PC-9 (cell line): ENCODE results near the gene PRDM2. TPM values are rescaled to one million over a fixed set of nuclear protein-coding genes. Genes with fewer than 3 reads are reported as not detected.

Experiments used
- BruUV-seq: library from RNA; stranded (reverse); fragments of 400-500 nt; replicated peaks from 2 replicates; lab custom pipeline; 2021; lab: Mats Ljungman, UMichigan
- CTCF ChIA-PET: fragments of 300-600 bp; sonication (Branson Sonifier 250); formaldehyde crosslinking; loops from one replicate; lab custom pipeline; 2022; ENCODE audit warnings: antibody characterized with exemption; lab: Charles Lee
- POLR2A ChIA-PET: fragments of 300-600 bp; sonication (Branson Sonifier 250); formaldehyde crosslinking; loops from one replicate; lab custom pipeline; 2022; ENCODE audit warnings: antibody characterized with exemption; ENCODE audit not compliant: unreplicated experiment; lab: Charles Lee
- DNase-seq, 2 experiments: peaks; one replicate each; pipeline versions ENCODE4 v3.0.0 to v3.0.0-alpha.2; 2015 to 2022; ENCODE audit warnings: mixed read lengths in 1 of 2
- H2AFZ ChIP-seq: fragments of 200-600 bp; sonication (generic); 2 replicates; pipeline ENCODE4 v1.8.1; 2017; ENCODE audit warnings: antibody characterized with exemption
- H3F3A ChIP-seq: fragments of 200-600 bp; sonication (generic); 2 replicates; pipeline ENCODE4 v1.8.1; 2017; ENCODE audit warnings: antibody characterized with exemption, mild to moderate bottlenecking, low read depth; ENCODE audit not compliant: insufficient read depth
- H3K27ac ChIP-seq: fragments of 200-600 bp; sonication (generic); 2 replicates; pipeline ENCODE4 v1.6.1; 2016; ENCODE audit warnings: mixed run types
- H3K27me3 ChIP-seq: fragments of 200-600 bp; sonication (generic); 2 replicates; pipeline ENCODE4 v1.6.1; 2016; ENCODE audit warnings: low read depth, mixed run types; ENCODE audit not compliant: insufficient read depth
- H3K36me3 ChIP-seq: fragments of 200-600 bp; sonication (generic); 2 replicates; pipeline ENCODE4 v1.6.1; 2016; ENCODE audit warnings: low read depth, mixed run types
- H3K4me1 ChIP-seq: fragments of 200-600 bp; sonication (generic); replicated peaks from 2 replicates; pipeline ENCODE4 v1.6.1; 2016; ENCODE audit warnings: mixed run types; ENCODE audit not compliant: insufficient read depth
- H3K4me2 ChIP-seq: fragments of 200-600 bp; sonication (generic); 2 replicates; pipeline ENCODE4 v1.6.1; 2017; ENCODE audit warnings: mixed run types
- H3K4me3 ChIP-seq: fragments of 200-600 bp; sonication (generic); 2 replicates; pipeline ENCODE4 v1.6.1; 2016; ENCODE audit warnings: mixed run types
- H3K79me2 ChIP-seq: fragments of 200-600 bp; sonication (generic); 2 replicates; pipeline ENCODE4 v1.6.1; 2017; ENCODE audit warnings: low read depth, mixed run types
- H3K9me2 ChIP-seq: fragments of 200-600 bp; sonication (generic); 2 replicates; pipeline ENCODE4 v1.8.1; 2017; ENCODE audit warnings: mild to moderate bottlenecking; ENCODE audit not compliant: insufficient read depth
- H3K9me3 ChIP-seq: fragments of 200-600 bp; sonication (generic); 2 replicates; pipeline ENCODE4 v1.8.1; 2016; ENCODE audit warnings: low read depth; ENCODE audit not compliant: insufficient read depth
- H4K20me1 ChIP-seq: fragments of 200-600 bp; sonication (generic); 2 replicates; pipeline ENCODE4 v1.8.1; 2017; ENCODE audit not compliant: insufficient read depth
- CTCF ChIP-seq: fragments of 200-600 bp; sonication (generic); conservative IDR thresholded peaks from 2 replicates; pipeline ENCODE4 v1.6.1; 2017; ENCODE audit warnings: mixed run types, antibody characterized with exemption, mild to moderate bottlenecking, moderate library complexity
- EZH2 ChIP-seq: fragments of 200-600 bp; sonication (generic); IDR thresholded peaks from 2 replicates; pipeline ENCODE4 v1.8.0; 2017; ENCODE audit warnings: antibody characterized with exemption, low read depth
- intact Hi-C: fragments of 100-400 bp; cut with micrococcal nuclease; formaldehyde crosslinking; loops from one replicate; pipeline ENCODE4 v1.10.0; 2022; ENCODE audit not compliant: unreplicated experiment
- total RNA-seq: library from RNA; stranded (reverse); gene quantifications from 2 replicates; pipeline ENCODE4 v1.2.3, GENCODE V29; 2021

PRDM2 gene
- total RNA-seq, 1 experiment from 2014 or later, result 32.1 TPM

- no peaks in the 10 kb centered on the region for H3K9me2 ChIP-seq
- H3K79me2 ChIP-seq, result no peaks in the 10 kb centered on the region
- no peaks in the 10 kb centered on the region for H3K4me1 ChIP-seq
- no peaks in the 10 kb centered on the region for H3F3A ChIP-seq
- H3K9me3 ChIP-seq, result no peaks in the 10 kb centered on the region
- no peaks in the 10 kb centered on the region for H4K20me1 ChIP-seq
- POLR2A ChIA-PET, result no interaction called here
- H3K4me3 ChIP-seq, result no peak overlapping the region
- no peak overlapping the region for H3K27ac ChIP-seq
- CTCF ChIA-PET, result no interaction called here
- DNase-seq, result no peak
- H3K36me3 ChIP-seq, result no peaks in the 10 kb centered on the region
- intact Hi-C loops, result no loop called here
- no TSS peak for BruUV-seq
- no peak overlapping the region for H3K4me2 ChIP-seq
- TF ChIP-seq EZH2 (no peak), CTCF (no peak)
- H3K27me3 ChIP-seq, result peaks cover 42% of the 10 kb centered on the region
- H2AFZ ChIP-seq, result no peak overlapping the region
Measured at GRCh38 chr1:13703558-13704490, 3.8 kb downstream of the PRDM2 start.

GRCh38 chr1:13706046-13706445 lies 6.1 kb downstream of the PRDM2 start:
- no peak overlapping the region for H2AFZ ChIP-seq
- ChIA-PET POLR2A (no interaction called here), CTCF (no interaction called here)
- DNase-seq, result no peak
- intact Hi-C loops, result no loop called here
- H3K79me2 ChIP-seq, result no peaks in the 10 kb centered on the region
- H3K36me3 ChIP-seq, result no peaks in the 10 kb centered on the region
- no peaks in the 10 kb centered on the region for H3F3A ChIP-seq
- no peaks in the 10 kb centered on the region for H4K20me1 ChIP-seq
- H3K9me3 ChIP-seq, result no peaks in the 10 kb centered on the region
- H3K4me1 ChIP-seq, result no peaks in the 10 kb centered on the region
- H3K9me2 ChIP-seq, result no peaks in the 10 kb centered on the region
- peaks cover 42% of the 10 kb centered on the region for H3K27me3 ChIP-seq
- no peak overlapping the region for H3K4me2 ChIP-seq
- no peak for TF ChIP-seq EZH2
- TF ChIP-seq CTCF, result no peak
- H3K27ac ChIP-seq, result no peak overlapping the region
- no TSS peak for BruUV-seq
- no peak overlapping the region for H3K4me3 ChIP-seq

- Histone ChIP-seq H2AFZ (no peak overlapping the region), H4K20me1 (no peaks in the 10 kb centered on the region), H3K79me2 (no peaks in the 10 kb centered on the region), H3K27ac (no peak overlapping the region), H3K4me2 (no peak overlapping the region), H3K4me3 (no peak overlapping the region), H3K9me3 (no peaks in the 10 kb centered on the region), H3F3A (no peaks in the 10 kb centered on the region), H3K27me3 (peaks cover 41% of the 10 kb centered on the region), H3K36me3 (no peaks in the 10 kb centered on the region), H3K4me1 (no peaks in the 10 kb centered on the region), H3K9me2 (no peaks in the 10 kb centered on the region)
- TF ChIP-seq CTCF (no peak), EZH2 (no peak)
- no TSS peak for BruUV-seq
- no peak for DNase-seq
- ChIA-PET POLR2A (no interaction called here), CTCF (interaction anchor here (0.6 kb wide), 1 partner anchor 38 kb away, joined by 3 read pairs; no protein-coding TSS in a partner anchor)
- intact Hi-C loops, result no loop called here
Measured at GRCh38 chr1:13707164-13707563, 7.2 kb downstream of the PRDM2 start.
